GM10248 (cell line): ENCODE data around the gene MAP3K3.
A peak's percentile ranks its signal among the peaks of the same experiment; 100 is the strongest.

Experiments
- CTCF ChIA-PET: fragments of 300-600 bp; sonication (Branson Sonifier 250); formaldehyde crosslinking; extraction: SDS; loops from one replicate; lab custom pipeline; 2021; ENCODE audit warnings: antibody characterized with exemption; lab: Yijun Ruan, JAX
- POLR2A ChIA-PET: fragments of 350-650 bp; sonication (Branson Sonifier 250); formaldehyde crosslinking; extraction: SDS; loops from one replicate; lab custom pipeline; 2020; ENCODE audit warnings: antibody characterized with exemption; lab: Yijun Ruan, JAX
- DNase-seq: peaks from one replicate; pipeline ENCODE4 v3.0.0; 2012; ENCODE audit errors: extremely low spot score
- CTCF ChIP-seq: IDR thresholded peaks from 2 replicates; pipeline ENCODE4 v1.5.1; 2012; ENCODE audit warnings: mild to moderate bottlenecking, low read depth; ENCODE audit errors: extremely low read depth, missing control alignments, control extremely low read depth

Gene MAP3K3

GRCh38 chr17:63688396-63689020 is 66.3 kb downstream of the MAP3K3 start:
- ChIA-PET CTCF (interaction anchor here (0.9 to 7.9 kb wide), 4 partner anchors 7 to 77 kb away, joined by 3 to 56 read pairs (median 4); no protein-coding TSS in a partner anchor), POLR2A (interaction anchor here (1.1 kb wide), 1 partner anchor 22 kb away, joined by 3 read pairs; no protein-coding TSS in a partner anchor)
- no peak for TF ChIP-seq CTCF
- peak; percentile 50 for DNase-seq

GRCh38 chr17:63689479-63689878 is 67.3 kb downstream of the MAP3K3 start:
- POLR2A ChIA-PET: no interaction called here
- no peak for TF ChIP-seq CTCF
- CTCF ChIA-PET: no interaction called here
- DNase-seq: no peak

- CTCF ChIA-PET: interaction anchor here (1.1 kb wide), 1 partner anchor 9 kb away, joined by 3 read pairs; no protein-coding TSS in a partner anchor
- POLR2A ChIA-PET: no interaction called here
- no peak for TF ChIP-seq CTCF
- DNase-seq: no peak
Measured at GRCh38 chr17:63692195-63692816, 70.1 kb downstream of the MAP3K3 start.

- ChIA-PET CTCF (interaction anchor here (2.3 to 6.4 kb wide), 2 partner anchors 9 to 13 kb away, joined by 8 to 56 read pairs; no protein-coding TSS in a partner anchor), POLR2A (no interaction called here)
- no peak for DNase-seq
- TF ChIP-seq CTCF: no peak
Measured at GRCh38 chr17:63693411-63694113, 71.3 kb downstream of the MAP3K3 start.

- TF ChIP-seq CTCF: no peak
- POLR2A ChIA-PET: interaction anchor here (0.6 to 1.1 kb wide), 5 partner anchors 26 to 591 kb away, joined by 4 to 7 read pairs (median 7); partner anchors contain the start of gene DDX42
- no peak for DNase-seq
- CTCF ChIA-PET: interaction anchor here (0.6 to 6.4 kb wide), 8 partner anchors 9 to 172 kb away, joined by 3 to 56 read pairs (median 3); no protein-coding TSS in a partner anchor
Measured at GRCh38 chr17:63694229-63694949, 72.2 kb downstream of the MAP3K3 start.
